WTC11 (cell line): ENCODE measurements around the gene TMEM121. TPM values are rescaled to one million over a fixed set of nuclear protein-coding genes. Genes with fewer than 3 reads are reported as not detected.
"Not testable (repeated sequence)": the region's sequence is repeated elsewhere in the genome, so short reads cannot be mapped to it uniquely, and the experiment has no call there.

ENCODE experiments used
- ATAC-seq: fragments of 200-7000 bp; cut with Tn5 transposase; 2 replicates; pipeline ENCODE4 v1.10.0; 2021; ENCODE audit warnings: mild to moderate bottlenecking, moderate library complexity
- CTCF ChIA-PET: fragments of 300-600 bp; sonication (Branson Sonifier 250); formaldehyde crosslinking; loops from one replicate; lab custom pipeline; 2021; ENCODE audit warnings: antibody characterized with exemption; lab: Charles Lee
- POLR2A ChIA-PET: fragments of 350-600 bp; sonication (Branson Sonifier 250); formaldehyde crosslinking; loops from one replicate; lab custom pipeline; 2021; ENCODE audit warnings: antibody characterized with exemption; lab: Charles Lee
- DNase-seq: peaks from one replicate; pipeline ENCODE4 v3.0.0; 2021; ENCODE audit warnings: low spot score
- H3K27ac Mint-ChIP-seq: 2 replicates; pipeline ENCODE4 v1.8.0; 2021; ENCODE audit warnings: mixed read lengths
- H3K27me3 Mint-ChIP-seq: 2 replicates; pipeline ENCODE4 v1.8.0; 2021; ENCODE audit warnings: low read depth, mild to moderate bottlenecking, moderate library complexity, mixed read lengths
- H3K36me3 Mint-ChIP-seq: 2 replicates; pipeline ENCODE4 v1.8.0; 2021; ENCODE audit warnings: mixed read lengths
- H3K4me1 Mint-ChIP-seq: 2 replicates; pipeline ENCODE4 v1.8.0; 2022; ENCODE audit warnings: mixed read lengths
- H3K4me3 Mint-ChIP-seq: 2 replicates; pipeline ENCODE4 v1.8.0; 2021; ENCODE audit warnings: mild to moderate bottlenecking, moderate library complexity, mixed read lengths
- H3K9me3 Mint-ChIP-seq: 2 replicates; pipeline ENCODE4 v1.8.0; 2021; ENCODE audit warnings: mixed read lengths
- GABPB1 ChIP-seq: sonication (generic); formaldehyde crosslinking; IDR thresholded peaks from 2 replicates; pipeline ENCODE4 v1.8.1; 2023; ENCODE audit warnings: mild to moderate bottlenecking, missing genetic modification reagents
- PREB ChIP-seq: sonication (generic); formaldehyde crosslinking; IDR thresholded peaks from 2 replicates; pipeline ENCODE4 v1.8.1; 2022; ENCODE audit warnings: mild to moderate bottlenecking, missing genetic modification reagents, moderate library complexity, borderline replicate concordance
- PRRX2 ChIP-seq: fragments of 250-450 bp; sonication (Bioruptor Pico); IDR thresholded peaks from 2 replicates; pipeline ENCODE4 v1.8.0; 2021; ENCODE audit warnings: mild to moderate bottlenecking
- RORB ChIP-seq: fragments of 250-450 bp; sonication (Bioruptor Pico); IDR thresholded peaks from 2 replicates; pipeline ENCODE4 v1.9.0; 2021; ENCODE audit warnings: mild to moderate bottlenecking
- ZNF219 ChIP-seq: sonication (generic); formaldehyde crosslinking; IDR thresholded peaks from 2 replicates; pipeline ENCODE4 v1.8.0; 2023; ENCODE audit warnings: missing genetic modification reagents, mild to moderate bottlenecking, borderline replicate concordance
- ZNF416 ChIP-seq: fragments of 250-450 bp; sonication (Bioruptor Pico); IDR thresholded peaks from 2 replicates; pipeline ENCODE4 v1.9.0; 2021; ENCODE audit warnings: mild to moderate bottlenecking, inconsistent platforms
- total RNA-seq: library from RNA; stranded (reverse); gene quantifications from 3 replicates; pipeline ENCODE4 v1.2.3, GENCODE V29; 2021
- TF ChIP-seq, protein P1 (sequence below): sonication (generic); formaldehyde crosslinking; IDR thresholded peaks from 2 replicates; pipeline ENCODE4 v1.8.0; 2023; ENCODE audit warnings: missing genetic modification reagents, mild to moderate bottlenecking, borderline replicate concordance
- TF ChIP-seq, protein P2 (sequence below): sonication (generic); formaldehyde crosslinking; IDR thresholded peaks from 2 replicates; pipeline ENCODE4 v1.8.1; 2022; ENCODE audit warnings: missing genetic modification reagents, borderline replicate concordance
- TF ChIP-seq, protein P3 (sequence below): sonication (generic); formaldehyde crosslinking; IDR thresholded peaks from 2 replicates; pipeline ENCODE4 v1.8.0; 2022; ENCODE audit warnings: mild to moderate bottlenecking, missing genetic modification reagents
- TF ChIP-seq, protein P4 (sequence below): sonication (generic); formaldehyde crosslinking; IDR thresholded peaks from 2 replicates; pipeline ENCODE4 v1.8.1; 2022; ENCODE audit warnings: mild to moderate bottlenecking, moderate library complexity, missing genetic modification reagents
- TF ChIP-seq, protein P5 (sequence below): fragments of 250-450 bp; sonication (Bioruptor Pico); IDR thresholded peaks from 2 replicates; pipeline ENCODE4 v1.9.0; 2021; ENCODE audit warnings: mild to moderate bottlenecking, borderline replicate concordance

The TMEM121 gene
- total RNA-seq, 1 experiment from 2014 or later = 0.81 TPM

DNA sequence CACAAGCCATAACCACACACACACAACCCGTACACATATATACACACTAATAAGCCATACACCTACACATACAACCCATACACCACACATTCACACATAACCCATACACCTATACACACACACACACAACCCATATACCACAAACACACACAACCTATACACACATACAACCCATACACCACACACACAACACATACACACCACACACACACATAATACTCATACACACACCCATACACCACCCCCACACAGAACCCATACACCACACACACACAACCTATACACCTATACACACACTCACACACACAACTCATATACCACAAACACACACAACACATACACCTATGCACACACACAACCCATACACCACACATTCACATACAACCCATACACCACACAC is 44.1 kb downstream of the TMEM121 start (continued):
- TF ChIP-seq, protein P1, sequence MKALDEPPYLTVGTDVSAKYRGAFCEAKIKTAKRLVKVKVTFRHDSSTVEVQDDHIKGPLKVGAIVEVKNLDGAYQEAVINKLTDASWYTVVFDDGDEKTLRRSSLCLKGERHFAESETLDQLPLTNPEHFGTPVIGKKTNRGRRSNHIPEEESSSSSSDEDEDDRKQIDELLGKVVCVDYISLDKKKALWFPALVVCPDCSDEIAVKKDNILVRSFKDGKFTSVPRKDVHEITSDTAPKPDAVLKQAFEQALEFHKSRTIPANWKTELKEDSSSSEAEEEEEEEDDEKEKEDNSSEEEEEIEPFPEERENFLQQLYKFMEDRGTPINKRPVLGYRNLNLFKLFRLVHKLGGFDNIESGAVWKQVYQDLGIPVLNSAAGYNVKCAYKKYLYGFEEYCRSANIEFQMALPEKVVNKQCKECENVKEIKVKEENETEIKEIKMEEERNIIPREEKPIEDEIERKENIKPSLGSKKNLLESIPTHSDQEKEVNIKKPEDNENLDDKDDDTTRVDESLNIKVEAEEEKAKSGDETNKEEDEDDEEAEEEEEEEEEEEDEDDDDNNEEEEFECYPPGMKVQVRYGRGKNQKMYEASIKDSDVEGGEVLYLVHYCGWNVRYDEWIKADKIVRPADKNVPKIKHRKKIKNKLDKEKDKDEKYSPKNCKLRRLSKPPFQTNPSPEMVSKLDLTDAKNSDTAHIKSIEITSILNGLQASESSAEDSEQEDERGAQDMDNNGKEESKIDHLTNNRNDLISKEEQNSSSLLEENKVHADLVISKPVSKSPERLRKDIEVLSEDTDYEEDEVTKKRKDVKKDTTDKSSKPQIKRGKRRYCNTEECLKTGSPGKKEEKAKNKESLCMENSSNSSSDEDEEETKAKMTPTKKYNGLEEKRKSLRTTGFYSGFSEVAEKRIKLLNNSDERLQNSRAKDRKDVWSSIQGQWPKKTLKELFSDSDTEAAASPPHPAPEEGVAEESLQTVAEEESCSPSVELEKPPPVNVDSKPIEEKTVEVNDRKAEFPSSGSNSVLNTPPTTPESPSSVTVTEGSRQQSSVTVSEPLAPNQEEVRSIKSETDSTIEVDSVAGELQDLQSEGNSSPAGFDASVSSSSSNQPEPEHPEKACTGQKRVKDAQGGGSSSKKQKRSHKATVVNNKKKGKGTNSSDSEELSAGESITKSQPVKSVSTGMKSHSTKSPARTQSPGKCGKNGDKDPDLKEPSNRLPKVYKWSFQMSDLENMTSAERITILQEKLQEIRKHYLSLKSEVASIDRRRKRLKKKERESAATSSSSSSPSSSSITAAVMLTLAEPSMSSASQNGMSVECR = no peak
- TF ChIP-seq PREB (no peak), PRRX2 (CRISPR knock-in tag) (no peak), GABPB1 (CRISPR knock-in tag) (no peak), ZNF219 (CRISPR knock-in tag) (no peak), RORB (CRISPR knock-in tag) (no peak), ZNF416 (CRISPR knock-in tag) (no peak)
- TF ChIP-seq, protein P2, sequence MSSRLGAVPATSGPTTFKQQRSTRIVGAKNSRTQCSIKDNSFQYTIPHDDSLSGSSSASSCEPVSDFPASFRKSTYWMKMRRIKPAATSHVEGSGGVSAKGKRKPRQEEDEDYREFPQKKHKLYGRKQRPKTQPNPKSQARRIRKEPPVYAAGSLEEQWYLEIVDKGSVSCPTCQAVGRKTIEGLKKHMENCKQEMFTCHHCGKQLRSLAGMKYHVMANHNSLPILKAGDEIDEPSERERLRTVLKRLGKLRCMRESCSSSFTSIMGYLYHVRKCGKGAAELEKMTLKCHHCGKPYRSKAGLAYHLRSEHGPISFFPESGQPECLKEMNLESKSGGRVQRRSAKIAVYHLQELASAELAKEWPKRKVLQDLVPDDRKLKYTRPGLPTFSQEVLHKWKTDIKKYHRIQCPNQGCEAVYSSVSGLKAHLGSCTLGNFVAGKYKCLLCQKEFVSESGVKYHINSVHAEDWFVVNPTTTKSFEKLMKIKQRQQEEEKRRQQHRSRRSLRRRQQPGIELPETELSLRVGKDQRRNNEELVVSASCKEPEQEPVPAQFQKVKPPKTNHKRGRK (CRISPR knock-in tag) = no peak
- TF ChIP-seq, protein P3, sequence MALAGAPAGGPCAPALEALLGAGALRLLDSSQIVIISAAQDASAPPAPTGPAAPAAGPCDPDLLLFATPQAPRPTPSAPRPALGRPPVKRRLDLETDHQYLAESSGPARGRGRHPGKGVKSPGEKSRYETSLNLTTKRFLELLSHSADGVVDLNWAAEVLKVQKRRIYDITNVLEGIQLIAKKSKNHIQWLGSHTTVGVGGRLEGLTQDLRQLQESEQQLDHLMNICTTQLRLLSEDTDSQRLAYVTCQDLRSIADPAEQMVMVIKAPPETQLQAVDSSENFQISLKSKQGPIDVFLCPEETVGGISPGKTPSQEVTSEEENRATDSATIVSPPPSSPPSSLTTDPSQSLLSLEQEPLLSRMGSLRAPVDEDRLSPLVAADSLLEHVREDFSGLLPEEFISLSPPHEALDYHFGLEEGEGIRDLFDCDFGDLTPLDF (CRISPR knock-in tag) = no peak
- TF ChIP-seq, protein P4, sequence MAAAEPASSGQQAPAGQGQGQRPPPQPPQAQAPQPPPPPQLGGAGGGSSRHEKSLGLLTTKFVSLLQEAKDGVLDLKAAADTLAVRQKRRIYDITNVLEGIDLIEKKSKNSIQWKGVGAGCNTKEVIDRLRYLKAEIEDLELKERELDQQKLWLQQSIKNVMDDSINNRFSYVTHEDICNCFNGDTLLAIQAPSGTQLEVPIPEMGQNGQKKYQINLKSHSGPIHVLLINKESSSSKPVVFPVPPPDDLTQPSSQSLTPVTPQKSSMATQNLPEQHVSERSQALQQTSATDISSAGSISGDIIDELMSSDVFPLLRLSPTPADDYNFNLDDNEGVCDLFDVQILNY (CRISPR knock-in tag) = no peak
- TF ChIP-seq, protein P5, sequence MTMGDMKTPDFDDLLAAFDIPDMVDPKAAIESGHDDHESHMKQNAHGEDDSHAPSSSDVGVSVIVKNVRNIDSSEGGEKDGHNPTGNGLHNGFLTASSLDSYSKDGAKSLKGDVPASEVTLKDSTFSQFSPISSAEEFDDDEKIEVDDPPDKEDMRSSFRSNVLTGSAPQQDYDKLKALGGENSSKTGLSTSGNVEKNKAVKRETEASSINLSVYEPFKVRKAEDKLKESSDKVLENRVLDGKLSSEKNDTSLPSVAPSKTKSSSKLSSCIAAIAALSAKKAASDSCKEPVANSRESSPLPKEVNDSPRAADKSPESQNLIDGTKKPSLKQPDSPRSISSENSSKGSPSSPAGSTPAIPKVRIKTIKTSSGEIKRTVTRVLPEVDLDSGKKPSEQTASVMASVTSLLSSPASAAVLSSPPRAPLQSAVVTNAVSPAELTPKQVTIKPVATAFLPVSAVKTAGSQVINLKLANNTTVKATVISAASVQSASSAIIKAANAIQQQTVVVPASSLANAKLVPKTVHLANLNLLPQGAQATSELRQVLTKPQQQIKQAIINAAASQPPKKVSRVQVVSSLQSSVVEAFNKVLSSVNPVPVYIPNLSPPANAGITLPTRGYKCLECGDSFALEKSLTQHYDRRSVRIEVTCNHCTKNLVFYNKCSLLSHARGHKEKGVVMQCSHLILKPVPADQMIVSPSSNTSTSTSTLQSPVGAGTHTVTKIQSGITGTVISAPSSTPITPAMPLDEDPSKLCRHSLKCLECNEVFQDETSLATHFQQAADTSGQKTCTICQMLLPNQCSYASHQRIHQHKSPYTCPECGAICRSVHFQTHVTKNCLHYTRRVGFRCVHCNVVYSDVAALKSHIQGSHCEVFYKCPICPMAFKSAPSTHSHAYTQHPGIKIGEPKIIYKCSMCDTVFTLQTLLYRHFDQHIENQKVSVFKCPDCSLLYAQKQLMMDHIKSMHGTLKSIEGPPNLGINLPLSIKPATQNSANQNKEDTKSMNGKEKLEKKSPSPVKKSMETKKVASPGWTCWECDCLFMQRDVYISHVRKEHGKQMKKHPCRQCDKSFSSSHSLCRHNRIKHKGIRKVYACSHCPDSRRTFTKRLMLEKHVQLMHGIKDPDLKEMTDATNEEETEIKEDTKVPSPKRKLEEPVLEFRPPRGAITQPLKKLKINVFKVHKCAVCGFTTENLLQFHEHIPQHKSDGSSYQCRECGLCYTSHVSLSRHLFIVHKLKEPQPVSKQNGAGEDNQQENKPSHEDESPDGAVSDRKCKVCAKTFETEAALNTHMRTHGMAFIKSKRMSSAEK (CRISPR knock-in tag) = no peak

- H3K9me3 Mint-ChIP-seq = peaks cover 49% of the 10 kb centered on the region
- H3K4me3 Mint-ChIP-seq, H3K27ac Mint-ChIP-seq, DNase-seq, POLR2A ChIA-PET, ATAC-seq, H3K27me3 Mint-ChIP-seq, CTCF ChIA-PET, H3K4me1 Mint-ChIP-seq: not testable (repeated sequence)
- peaks cover 46% of the 10 kb centered on the region for H3K36me3 Mint-ChIP-seq
Observed at GRCh38 chr14:105571181-105571951, 45.0 kb downstream of the TMEM121 start.

- H3K4me1 Mint-ChIP-seq, ATAC-seq, H3K27ac Mint-ChIP-seq, DNase-seq, CTCF ChIA-PET, H3K4me3 Mint-ChIP-seq, POLR2A ChIA-PET: not testable (repeated sequence)
- Mint-ChIP-seq H3K9me3 (peaks cover 54% of the 10 kb centered on the region), H3K36me3 (peaks cover 51% of the 10 kb centered on the region), H3K27me3 (peaks cover 16% of the 10 kb centered on the region)
Observed at GRCh38 chr14:105572063-105572462, 45.7 kb downstream of the TMEM121 start.

DNA sequence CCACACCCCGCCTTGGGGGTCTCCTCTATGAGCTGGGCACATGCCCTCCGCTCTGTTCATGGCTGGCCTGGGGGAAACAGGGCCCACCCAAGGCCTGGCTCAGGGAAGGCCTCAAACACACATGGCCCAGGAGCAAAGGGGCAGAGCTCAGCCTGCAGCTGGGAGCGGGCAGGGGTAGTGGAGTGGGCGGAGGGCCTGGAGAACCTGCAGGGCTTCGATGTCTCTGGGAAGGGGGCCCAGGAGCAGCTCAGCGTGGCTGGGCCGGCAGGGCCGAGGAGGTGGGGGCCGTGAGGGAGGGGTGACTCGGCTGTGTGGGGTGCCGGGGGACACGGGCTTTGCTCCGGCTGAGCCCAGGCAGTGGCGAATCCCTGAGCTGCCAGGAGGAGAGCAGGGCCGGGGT is 47.5 kb downstream of the TMEM121 start:
- H3K4me3 Mint-ChIP-seq, H3K4me1 Mint-ChIP-seq, DNase-seq, POLR2A ChIA-PET, CTCF ChIA-PET, ATAC-seq, H3K27ac Mint-ChIP-seq: not testable (repeated sequence)
- Mint-ChIP-seq H3K36me3 (peaks cover 54% of the 10 kb centered on the region), H3K27me3 (peaks cover 20% of the 10 kb centered on the region), H3K9me3 (peaks cover 57% of the 10 kb centered on the region)

GRCh38 chr14:105574411-105574810 is 48.0 kb downstream of the TMEM121 start:
- DNase-seq, H3K4me1 Mint-ChIP-seq, POLR2A ChIA-PET, H3K4me3 Mint-ChIP-seq, H3K27ac Mint-ChIP-seq, CTCF ChIA-PET, ATAC-seq: not testable (repeated sequence)
- Mint-ChIP-seq H3K27me3 (peaks cover 20% of the 10 kb centered on the region), H3K9me3 (peaks cover 52% of the 10 kb centered on the region), H3K36me3 (peaks cover 49% of the 10 kb centered on the region)
